ENCODE measurements around the gene FARS2. TPM values are rescaled to one million over a fixed set of nuclear protein-coding genes. Genes with fewer than 3 reads are reported as not detected.

FARS2 gene
- total RNA-seq, 1 donor from 2014 or later = 19.9 TPM

DNA sequence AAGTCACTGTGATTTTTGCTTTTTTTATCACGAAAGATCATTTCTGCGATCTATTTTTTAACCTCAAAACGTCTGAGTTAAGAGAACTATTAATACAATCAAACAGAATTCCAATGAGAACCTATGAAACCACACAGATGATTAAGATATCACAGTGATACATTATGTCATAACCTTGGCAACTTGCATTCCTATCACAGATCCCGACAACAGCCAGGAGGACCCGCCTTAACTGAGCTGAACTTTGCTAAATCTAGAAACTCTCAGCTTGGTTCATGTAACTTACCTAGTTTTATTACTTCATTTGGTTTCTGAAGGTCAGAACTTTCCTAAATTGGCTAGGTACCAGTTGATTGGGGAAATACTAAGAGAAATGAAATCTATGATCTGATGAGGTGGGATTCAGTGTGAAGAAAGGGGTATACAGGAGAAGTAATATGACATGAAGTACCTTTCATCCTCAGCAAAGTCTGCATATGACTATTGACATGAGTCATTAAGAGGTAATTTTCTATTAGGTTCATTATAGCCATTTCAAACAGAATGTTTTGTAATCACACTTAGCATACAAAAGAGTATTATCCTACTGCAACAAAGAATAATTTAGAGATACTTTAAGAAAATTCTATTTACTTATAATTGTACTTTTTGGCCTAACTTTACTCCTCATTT is 11.7 kb upstream of the FARS2 start:
- Mint-ChIP-seq H3K27me3 (ENCODE audit: low read depth) (no peaks in the 10 kb centered on the region), H3K4me1 (peaks cover 16% of the 10 kb centered on the region), H3K36me3 (peaks cover 15% of the 10 kb centered on the region), H3K4me3 (no peak overlapping the region), H3K9me3 (peaks cover 7% of the 10 kb centered on the region), H3K27ac (peak overlapping the region; percentile 4)
- TF ChIP-seq, protein P1, sequence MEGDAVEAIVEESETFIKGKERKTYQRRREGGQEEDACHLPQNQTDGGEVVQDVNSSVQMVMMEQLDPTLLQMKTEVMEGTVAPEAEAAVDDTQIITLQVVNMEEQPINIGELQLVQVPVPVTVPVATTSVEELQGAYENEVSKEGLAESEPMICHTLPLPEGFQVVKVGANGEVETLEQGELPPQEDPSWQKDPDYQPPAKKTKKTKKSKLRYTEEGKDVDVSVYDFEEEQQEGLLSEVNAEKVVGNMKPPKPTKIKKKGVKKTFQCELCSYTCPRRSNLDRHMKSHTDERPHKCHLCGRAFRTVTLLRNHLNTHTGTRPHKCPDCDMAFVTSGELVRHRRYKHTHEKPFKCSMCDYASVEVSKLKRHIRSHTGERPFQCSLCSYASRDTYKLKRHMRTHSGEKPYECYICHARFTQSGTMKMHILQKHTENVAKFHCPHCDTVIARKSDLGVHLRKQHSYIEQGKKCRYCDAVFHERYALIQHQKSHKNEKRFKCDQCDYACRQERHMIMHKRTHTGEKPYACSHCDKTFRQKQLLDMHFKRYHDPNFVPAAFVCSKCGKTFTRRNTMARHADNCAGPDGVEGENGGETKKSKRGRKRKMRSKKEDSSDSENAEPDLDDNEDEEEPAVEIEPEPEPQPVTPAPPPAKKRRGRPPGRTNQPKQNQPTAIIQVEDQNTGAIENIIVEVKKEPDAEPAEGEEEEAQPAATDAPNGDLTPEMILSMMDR (IDR thresholded peaks at IDR 0.05; ENCODE audit: unreplicated experiment) = no peak
- DNase-seq (ENCODE audit: low spot score in 2 of 2, unreplicated experiment in 2 of 2) = no peak

DNA sequence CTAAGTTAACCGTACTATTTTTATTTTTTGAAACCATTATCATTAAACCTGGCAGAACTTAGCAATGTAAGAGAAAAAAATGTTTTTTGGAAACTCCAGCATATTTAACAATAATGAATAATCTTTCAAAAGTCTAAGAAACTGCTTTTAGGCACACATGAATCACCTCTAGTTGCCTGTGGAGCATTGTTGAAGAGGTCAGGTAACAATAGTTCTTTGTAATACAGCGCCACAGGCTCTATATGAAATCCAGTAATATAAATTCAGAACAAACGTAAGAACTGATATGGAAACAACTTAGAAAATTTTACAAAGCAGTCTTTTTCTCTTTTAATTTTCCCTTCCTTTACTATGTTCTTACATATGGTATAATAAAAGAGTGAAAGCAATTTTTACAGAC is 10.9 kb upstream of the FARS2 start:
- Mint-ChIP-seq H3K27me3 (ENCODE audit: low read depth) (no peaks in the 10 kb centered on the region), H3K4me3 (no peak overlapping the region), H3K36me3 (peaks cover 20% of the 10 kb centered on the region), H3K9me3 (peaks cover 7% of the 10 kb centered on the region), H3K27ac (no peak overlapping the region), H3K4me1 (peaks cover 16% of the 10 kb centered on the region)
- TF ChIP-seq, protein P1 (IDR thresholded peaks at IDR 0.05; ENCODE audit: unreplicated experiment) = no peak
- no peak for DNase-seq (ENCODE audit: low spot score in 2 of 2, unreplicated experiment in 2 of 2)

DNA sequence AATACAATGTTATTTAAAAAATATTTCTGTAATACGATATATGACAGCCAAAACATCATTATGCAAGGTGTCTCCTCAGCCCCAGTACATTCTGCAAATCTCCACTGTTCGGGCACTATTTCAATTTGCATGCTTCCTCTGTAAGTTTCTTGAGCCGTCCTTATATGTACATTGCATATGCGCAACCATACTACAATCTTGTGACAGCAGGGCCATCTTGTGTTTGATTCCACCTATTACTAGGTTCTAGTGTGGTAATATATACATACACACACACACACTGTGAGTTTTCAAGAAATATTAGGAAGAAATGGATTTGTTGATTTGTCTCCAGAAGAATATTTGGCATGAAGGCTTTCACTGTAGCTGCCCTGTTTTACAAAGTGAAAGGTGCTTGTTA is 10.4 kb upstream of the FARS2 start:
- Mint-ChIP-seq H3K9me3 (peaks cover 7% of the 10 kb centered on the region), H3K36me3 (peaks cover 20% of the 10 kb centered on the region), H3K4me3 (no peak overlapping the region), H3K4me1 (peaks cover 16% of the 10 kb centered on the region), H3K27ac (peak overlapping the region; percentile 5), H3K27me3 (ENCODE audit: low read depth) (no peaks in the 10 kb centered on the region)
- TF ChIP-seq, protein P1 (IDR thresholded peaks at IDR 0.05; ENCODE audit: unreplicated experiment) = no peak
- DNase-seq (ENCODE audit: low spot score in 2 of 2, unreplicated experiment in 2 of 2) = no peak

DNA sequence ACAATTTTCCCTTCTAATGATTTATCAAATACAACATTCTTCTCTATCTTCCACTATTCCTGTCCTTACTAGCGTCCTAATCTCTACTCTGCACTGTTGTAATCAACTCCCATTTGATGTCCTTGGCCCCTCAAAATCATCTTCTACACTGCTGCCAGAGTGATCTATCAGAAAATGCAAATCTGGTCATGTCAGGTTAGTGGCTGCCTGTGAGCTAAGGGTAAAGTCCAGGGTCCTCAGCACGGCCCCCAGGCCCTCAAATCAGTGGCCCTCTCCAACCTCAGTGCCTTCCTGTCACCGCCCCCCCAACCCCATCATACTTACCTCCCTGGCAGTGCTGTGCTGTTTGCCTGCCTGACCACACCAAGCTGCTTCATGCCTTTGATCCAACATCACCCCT is 4.4 kb upstream of the FARS2 start:
- Mint-ChIP-seq H3K36me3 (peaks cover 23% of the 10 kb centered on the region), H3K4me3 (no peak overlapping the region), H3K4me1 (peaks cover 15% of the 10 kb centered on the region), H3K9me3 (no peaks in the 10 kb centered on the region), H3K27ac (no peak overlapping the region), H3K27me3 (ENCODE audit: low read depth) (no peaks in the 10 kb centered on the region)
- DNase-seq (ENCODE audit: low spot score in 2 of 2, unreplicated experiment in 2 of 2) = no peak
- TF ChIP-seq, protein P1 (IDR thresholded peaks at IDR 0.05; ENCODE audit: unreplicated experiment) = no peak

DNA sequence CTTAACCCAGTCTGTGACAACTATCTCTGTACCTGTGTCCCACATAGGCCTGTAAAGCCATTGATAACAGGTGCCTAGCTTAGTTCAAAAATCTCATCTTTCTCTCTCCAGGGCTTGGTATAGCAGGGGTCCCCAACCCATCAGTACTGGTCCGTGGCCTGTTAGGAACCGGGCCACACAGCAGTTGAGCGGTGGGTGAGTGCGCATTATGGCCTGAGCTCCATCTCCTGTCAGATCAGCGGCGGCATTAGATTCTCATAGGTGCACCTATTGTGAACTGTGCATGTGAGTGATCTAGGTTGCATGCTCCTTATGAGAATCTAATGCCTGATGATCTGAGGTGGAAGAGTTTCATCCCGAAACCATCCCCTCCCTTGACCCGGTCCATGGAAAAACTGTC is 3.9 kb upstream of the FARS2 start:
- DNase-seq (ENCODE audit: low spot score in 2 of 2, unreplicated experiment in 2 of 2) = no peak
- peaks cover 17% of the 10 kb centered on the region for H3K4me1 Mint-ChIP-seq
- H3K27me3 Mint-ChIP-seq (ENCODE audit: low read depth) = no peaks in the 10 kb centered on the region
- TF ChIP-seq, protein P1 (IDR thresholded peaks at IDR 0.05; ENCODE audit: unreplicated experiment) = no peak
- no peaks in the 10 kb centered on the region for H3K9me3 Mint-ChIP-seq
- no peak overlapping the region for H3K4me3 Mint-ChIP-seq
- peaks cover 21% of the 10 kb centered on the region for H3K36me3 Mint-ChIP-seq
- H3K27ac Mint-ChIP-seq = no peak overlapping the region

Data from mesothelial cell of epicardium (in vitro differentiated cells).